Smooth muscle cell (in vitro differentiated cells): Measurements from ENCODE around the gene CCDC88C. TPM values are rescaled to one million over a fixed set of nuclear protein-coding genes. Genes with fewer than 3 reads are reported as not detected.
"Not testable (repeated sequence)": the region's sequence is repeated elsewhere in the genome, so short reads cannot be mapped to it uniquely, and the experiment has no call there.

ENCODE experiments used
- DNase-seq: peaks from one replicate; lab custom pipeline; 2025; ENCODE audit not compliant: unreplicated experiment; lab: John Stamatoyannopoulos, UW
- H2AFZ ChIP-seq: fragments of 200-600 bp; sonication (generic); 2 replicates; pipeline ENCODE4 v1.6.0; 2016; ENCODE audit warnings: antibody characterized with exemption, low read depth, mild to moderate bottlenecking
- H3F3A ChIP-seq: fragments of 200-600 bp; sonication (generic); 2 replicates; pipeline ENCODE4 v1.6.0; 2017; ENCODE audit warnings: antibody characterized with exemption, low read depth
- H3K27ac ChIP-seq: fragments of 200-600 bp; sonication (generic); 2 replicates; pipeline ENCODE4 v1.5.1; 2016; ENCODE audit warnings: low read depth, mild to moderate bottlenecking
- H3K27me3 ChIP-seq: fragments of 200-600 bp; sonication (generic); 2 replicates; pipeline ENCODE4 v1.6.1; 2016; ENCODE audit warnings: low read depth, mild to moderate bottlenecking
- H3K36me3 ChIP-seq: fragments of 200-600 bp; sonication (generic); 2 replicates; pipeline ENCODE4 v1.5.1; 2016; ENCODE audit warnings: low read depth
- H3K4me1 ChIP-seq: fragments of 200-600 bp; sonication (generic); 2 replicates; pipeline ENCODE4 v1.5.1; 2016; ENCODE audit warnings: low read depth
- H3K4me2 ChIP-seq: fragments of 200-600 bp; sonication (generic); 2 replicates; pipeline ENCODE4 v1.6.0; 2016; ENCODE audit warnings: mild to moderate bottlenecking
- H3K4me3 ChIP-seq: fragments of 200-600 bp; sonication (generic); 2 replicates; pipeline ENCODE4 v1.5.1; 2016; ENCODE audit warnings: mild to moderate bottlenecking
- H3K79me2 ChIP-seq: fragments of 200-600 bp; sonication (generic); 2 replicates; pipeline ENCODE4 v1.6.0; 2016; ENCODE audit warnings: low read depth, mild to moderate bottlenecking
- H3K9ac ChIP-seq: fragments of 200-600 bp; sonication (generic); 2 replicates; pipeline ENCODE4 v1.6.0; 2016; ENCODE audit warnings: low read depth
- H3K9me3 ChIP-seq: fragments of 200-600 bp; sonication (generic); replicated peaks from 2 replicates; pipeline ENCODE4 v1.5.1; 2016; ENCODE audit warnings: low read depth
- H4K20me1 ChIP-seq: fragments of 200-600 bp; sonication (generic); 2 replicates; pipeline ENCODE4 v1.6.0; 2016; ENCODE audit warnings: low read depth
- WGBS: methylation state at CpG from one replicate; pipeline ENCODE4 v1.1.7; 2016; ENCODE audit warnings: low lambda C conversion rate; 5-methylcytosine and 5-hydroxymethylcytosine counted together
- polyA plus RNA-seq: library from polyadenylated mRNA; unstranded; fragments of >200 nt; fragmentation: Nextera tagmentation; extraction: Ambion mirVana; gene quantifications from 2 replicates; pipeline ENCODE4 v1.2.1, GENCODE V29; 2016
- total RNA-seq: library from RNA; depleted of rRNA; stranded (reverse); fragments of >200 nt; gene quantifications from 2 replicates; pipeline ENCODE4 v1.2.3, GENCODE V29; 2014
- TF ChIP-seq, protein P1 (sequence below): fragments of 200-600 bp; sonication (generic); IDR thresholded peaks from 2 replicates; pipeline ENCODE4 v1.5.1; 2017; ENCODE audit warnings: borderline replicate concordance, mild to moderate bottlenecking, antibody characterized with exemption; ENCODE audit not compliant: insufficient read depth, poor library complexity, severe bottlenecking

Gene CCDC88C
- total and polyA plus RNA-seq, 2 experiments from 2014 or later, result 1.1 TPM; not detected in 1

DNA sequence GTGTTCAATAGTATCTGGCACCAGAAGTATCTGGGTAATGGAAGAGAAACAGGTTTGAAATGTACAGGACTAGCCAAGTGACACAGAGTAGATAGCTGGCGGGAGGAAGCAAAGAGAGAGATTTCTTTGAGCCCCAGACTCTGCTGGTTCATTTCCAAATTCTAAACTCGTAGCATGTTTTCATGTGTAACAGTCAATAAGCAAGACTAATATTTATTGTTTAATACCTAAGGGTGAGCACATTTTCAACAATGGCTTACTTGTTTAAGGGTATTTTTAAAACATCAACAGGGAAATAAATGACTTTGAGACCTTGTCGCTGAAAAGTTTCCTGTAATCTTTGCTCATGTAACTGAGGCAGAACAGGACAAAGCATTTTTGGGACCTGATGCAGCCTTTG, 11.8 kb upstream of the CCDC88C start:
- no peak overlapping the region for H2AFZ ChIP-seq
- H4K20me1 ChIP-seq, result no peaks in the 10 kb centered on the region
- DNase-seq, result no peak
- H3K79me2 ChIP-seq, result no peaks in the 10 kb centered on the region
- H3K9me3 ChIP-seq, result no peaks in the 10 kb centered on the region
- no peaks in the 10 kb centered on the region for H3K36me3 ChIP-seq
- no peak overlapping the region for H3K4me3 ChIP-seq
- H3K4me2 ChIP-seq, result no peak overlapping the region
- WGBS, result 94% methylated on average over 3 of the region's 3 CpGs
- H3K9ac ChIP-seq, result no peak overlapping the region
- H3K27ac ChIP-seq, result no peak overlapping the region
- H3K4me1 ChIP-seq, result no peaks in the 10 kb centered on the region
- no peaks in the 10 kb centered on the region for H3F3A ChIP-seq
- TF ChIP-seq, protein P1, sequence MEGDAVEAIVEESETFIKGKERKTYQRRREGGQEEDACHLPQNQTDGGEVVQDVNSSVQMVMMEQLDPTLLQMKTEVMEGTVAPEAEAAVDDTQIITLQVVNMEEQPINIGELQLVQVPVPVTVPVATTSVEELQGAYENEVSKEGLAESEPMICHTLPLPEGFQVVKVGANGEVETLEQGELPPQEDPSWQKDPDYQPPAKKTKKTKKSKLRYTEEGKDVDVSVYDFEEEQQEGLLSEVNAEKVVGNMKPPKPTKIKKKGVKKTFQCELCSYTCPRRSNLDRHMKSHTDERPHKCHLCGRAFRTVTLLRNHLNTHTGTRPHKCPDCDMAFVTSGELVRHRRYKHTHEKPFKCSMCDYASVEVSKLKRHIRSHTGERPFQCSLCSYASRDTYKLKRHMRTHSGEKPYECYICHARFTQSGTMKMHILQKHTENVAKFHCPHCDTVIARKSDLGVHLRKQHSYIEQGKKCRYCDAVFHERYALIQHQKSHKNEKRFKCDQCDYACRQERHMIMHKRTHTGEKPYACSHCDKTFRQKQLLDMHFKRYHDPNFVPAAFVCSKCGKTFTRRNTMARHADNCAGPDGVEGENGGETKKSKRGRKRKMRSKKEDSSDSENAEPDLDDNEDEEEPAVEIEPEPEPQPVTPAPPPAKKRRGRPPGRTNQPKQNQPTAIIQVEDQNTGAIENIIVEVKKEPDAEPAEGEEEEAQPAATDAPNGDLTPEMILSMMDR, result no peak
- no peaks in the 10 kb centered on the region for H3K27me3 ChIP-seq

DNA sequence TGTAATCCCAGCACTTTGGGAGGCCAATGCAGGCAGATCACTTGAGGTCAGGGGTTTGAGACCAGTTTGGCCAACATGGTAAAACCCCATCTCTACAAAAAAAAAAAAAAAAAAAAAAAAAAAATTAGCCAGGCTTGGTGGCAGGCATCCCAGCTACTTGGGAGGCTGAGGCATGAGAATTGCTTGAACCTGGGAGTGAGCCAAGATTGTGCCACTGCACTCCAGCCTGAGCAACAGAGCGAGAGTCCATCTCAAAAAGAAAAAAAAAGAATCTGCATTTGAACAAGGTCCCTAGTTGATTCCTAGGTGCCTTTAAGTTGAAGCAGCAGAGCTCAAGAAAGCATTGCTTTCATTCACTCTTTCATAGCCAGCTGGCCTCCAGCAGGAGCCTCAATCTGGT, 11.3 kb upstream of the CCDC88C start:
- DNase-seq, H3K4me3 ChIP-seq, H2AFZ ChIP-seq, H3K27ac ChIP-seq, H4K20me1 ChIP-seq, H3K4me2 ChIP-seq, H3F3A ChIP-seq, H3K27me3 ChIP-seq, H3K9me3 ChIP-seq, H3K79me2 ChIP-seq, H3K9ac ChIP-seq, H3K4me1 ChIP-seq, H3K36me3 ChIP-seq: not testable (repeated sequence)
- 92% methylated on average over 1 of the region's 1 CpG for WGBS

DNA sequence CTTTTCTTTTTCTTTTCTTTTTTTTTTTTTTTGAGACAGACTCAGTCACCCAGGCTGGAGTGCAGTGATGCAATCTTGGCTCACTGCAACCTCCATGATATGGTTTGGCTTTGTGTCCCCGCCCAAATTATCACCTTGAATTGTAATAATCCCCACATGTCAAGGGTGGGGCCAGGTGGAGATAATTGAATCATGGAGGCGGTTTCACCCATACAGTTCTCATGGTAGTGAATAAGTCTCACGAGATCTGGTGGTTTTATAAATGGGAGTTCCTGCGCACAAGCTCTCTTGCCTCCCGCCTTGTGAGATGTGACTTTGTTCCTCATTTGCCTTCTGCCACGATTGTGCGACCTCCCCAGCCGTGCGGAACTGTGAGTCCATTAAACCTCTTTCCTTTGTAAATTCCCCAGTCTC, 7.9 kb upstream of the CCDC88C start:
- DNase-seq, H3K4me2 ChIP-seq, H3K9me3 ChIP-seq, H3K4me3 ChIP-seq, H3K4me1 ChIP-seq, H3F3A ChIP-seq, H2AFZ ChIP-seq, H3K27ac ChIP-seq, H3K27me3 ChIP-seq, H3K9ac ChIP-seq, H3K79me2 ChIP-seq, H3K36me3 ChIP-seq, H4K20me1 ChIP-seq: not testable (repeated sequence)
- 90% methylated on average over 9 of the region's 9 CpGs for WGBS

DNA sequence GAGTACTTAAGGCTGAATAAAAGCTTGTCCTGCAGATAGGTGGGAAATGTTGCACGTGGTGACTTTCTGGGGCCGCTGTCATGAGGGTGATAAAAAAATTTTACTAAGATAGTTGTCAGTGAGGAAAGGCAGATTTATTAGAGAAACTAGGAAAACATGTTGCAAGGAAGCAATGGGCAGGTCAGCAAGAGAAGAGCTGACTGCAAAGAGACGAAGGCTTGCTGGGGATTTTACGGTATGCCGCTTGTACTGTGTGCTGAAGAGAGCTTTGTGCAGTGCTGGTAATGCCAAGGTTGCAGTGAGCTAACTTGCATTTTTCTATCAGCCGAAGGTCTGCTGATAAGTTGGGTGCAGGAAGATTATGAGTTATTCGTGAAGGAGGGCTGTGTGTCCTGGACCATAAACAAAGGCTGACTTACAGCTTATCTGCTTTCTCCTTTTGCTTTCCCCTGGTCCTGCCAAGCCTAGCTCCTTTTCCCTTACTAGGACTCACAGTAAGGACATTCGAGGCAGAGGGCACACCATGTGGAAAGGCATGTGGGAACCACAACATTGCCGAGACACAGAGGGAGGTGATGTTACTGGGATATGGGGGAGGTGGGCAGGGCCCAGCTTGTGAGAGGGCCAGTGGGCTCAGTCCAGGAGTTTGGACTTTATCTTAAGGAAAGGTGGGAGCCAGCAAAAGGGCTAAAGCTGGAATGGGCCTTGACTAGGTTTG, 7.4 kb upstream of the CCDC88C start:
- Histone ChIP-seq H3F3A (no peaks in the 10 kb centered on the region), H3K79me2 (no peaks in the 10 kb centered on the region), H3K9ac (no peak overlapping the region), H2AFZ (no peak overlapping the region), H3K9me3 (no peaks in the 10 kb centered on the region), H3K4me3 (no peak overlapping the region), H3K4me2 (no peak overlapping the region), H3K4me1 (no peaks in the 10 kb centered on the region), H4K20me1 (no peaks in the 10 kb centered on the region), H3K27ac (no peak overlapping the region), H3K36me3 (no peaks in the 10 kb centered on the region), H3K27me3 (no peaks in the 10 kb centered on the region)
- 93% methylated on average over 9 of the region's 9 CpGs for WGBS
- DNase-seq, result no peak
- TF ChIP-seq, protein P1, result no peak
